AG10803 (cell line): ENCODE measurements around the gene YBX2.

Source experiments
- DNase-seq: peaks from one replicate; pipeline ENCODE4 v3.0.0; 2010; ENCODE audit warnings: low read depth
- H3K4me3 ChIP-seq: 2 replicates; pipeline ENCODE4 v1.5.1; 2011; ENCODE audit warnings: mild to moderate bottlenecking, low read length, control low read depth
- CTCF ChIP-seq: conservative IDR thresholded peaks from 2 replicates; pipeline ENCODE4 v1.5.1; 2011; ENCODE audit warnings: mild to moderate bottlenecking, low read length, control low read depth, inconsistent platforms

YBX2 gene

GRCh38 chr17:7327056-7327455, 32.6 kb upstream of the YBX2 start:
- TF ChIP-seq CTCF, result no peak
- H3K4me3 ChIP-seq, result no peak overlapping the region
- no peak for DNase-seq

DNA sequence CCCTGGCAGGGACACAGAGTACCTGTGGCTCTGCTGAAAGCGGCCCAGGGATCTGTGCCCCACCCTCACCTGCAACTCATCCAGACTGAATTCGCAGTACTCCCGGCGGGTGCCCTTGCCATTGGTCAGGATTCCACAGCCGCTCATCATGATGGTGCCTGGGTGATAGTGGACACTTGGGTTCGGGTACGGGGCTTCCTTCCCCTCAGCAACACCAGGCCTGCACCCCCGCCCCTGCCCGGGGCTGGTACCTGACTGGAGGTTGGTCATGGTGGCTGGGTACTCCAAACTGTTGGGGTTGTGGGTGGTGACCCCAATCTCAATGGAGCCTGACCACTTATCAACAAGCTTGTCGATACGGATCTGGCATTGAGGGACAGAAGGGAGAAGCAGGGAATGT, 31.7 kb upstream of the YBX2 start:
- H3K4me3 ChIP-seq, result no peak overlapping the region
- DNase-seq, result no peak
- TF ChIP-seq CTCF, result no peak

- no peak for TF ChIP-seq CTCF
- DNase-seq, result no peak
- no peak overlapping the region for H3K4me3 ChIP-seq
Observed at GRCh38 chr17:7325031-7325528, 30.6 kb upstream of the YBX2 start.

GRCh38 chr17:7324438-7324779, 30.0 kb upstream of the YBX2 start:
- TF ChIP-seq CTCF, result no peak
- no peak overlapping the region for H3K4me3 ChIP-seq
- no peak for DNase-seq

- DNase-seq, result peak; percentile 20
- H3K4me3 ChIP-seq, result no peak overlapping the region
- TF ChIP-seq CTCF, result peak; percentile 80
Observed at GRCh38 chr17:7323731-7324437, 29.4 kb upstream of the YBX2 start.

- H3K4me3 ChIP-seq, result no peak overlapping the region
- DNase-seq, result no peak
- no peak for TF ChIP-seq CTCF
Observed at GRCh38 chr17:7322520-7323194, 28.2 kb upstream of the YBX2 start.

GRCh38 chr17:7321466-7321865, 27.0 kb upstream of the YBX2 start:
- no peak for TF ChIP-seq CTCF
- H3K4me3 ChIP-seq, result no peak overlapping the region
- no peak for DNase-seq
